Sigmoid colon (tissue), 7 donors: ENCODE results near the gene PITX1. TPM values are rescaled to one million over a fixed set of nuclear protein-coding genes. Genes with fewer than 3 reads are reported as not detected.

ENCODE experiments used
- DNase-seq: peaks from one replicate; pipeline ENCODE4 v3.0.0-alpha.2; 2019
- H3K27ac ChIP-seq, 4 donors: fragments of 200-600 bp; sonication (generic); one replicate each; pipeline ENCODE4 v1.5.1; 2016 to 2019; ENCODE audit warnings: mild to moderate bottlenecking in 1 of 4
- H3K27me3 ChIP-seq, 3 donors: fragments of 200-600 bp; sonication (generic); one replicate each; pipeline ENCODE4 v1.5.1; 2019; ENCODE audit warnings: mild to moderate bottlenecking in 1 of 3
- H3K36me3 ChIP-seq, 4 donors: fragments of 200-600 bp; sonication (generic); one replicate each; pipeline ENCODE4 v1.5.1; 2016 to 2019
- H3K4me1 ChIP-seq, 4 donors: fragments of 200-600 bp; sonication (generic); one replicate each; pipeline ENCODE4 v1.5.1; 2017 to 2019
- H3K4me3 ChIP-seq, 4 donors: fragments of 200-600 bp; sonication (generic); one replicate each; pipeline ENCODE4 v1.5.1; 2017 to 2019; ENCODE audit warnings: mild to moderate bottlenecking in 2 of 4, moderate library complexity in 1 of 4
- H3K9me3 ChIP-seq, 4 donors: fragments of 200-600 bp in 3 of 4; sonication (generic) in 3 of 4; one replicate each; pipeline versions ENCODE4 v1.5.1 to v1.6.1; 2013 to 2019
- CTCF ChIP-seq, 4 experiments: fragments of 450-650 bp in 3 of 4; fragments of 200-600 bp in 1 of 4; IDR thresholded peaks; one replicate each; pipeline ENCODE4 v1.5.1; 2016 to 2019; ENCODE audit warnings: antibody characterized with exemption in 4 of 4, mild to moderate bottlenecking in 3 of 4, moderate library complexity in 2 of 4
- EP300 ChIP-seq, 4 donors: sonication (generic); formaldehyde crosslinking; IDR thresholded peaks; one replicate each; pipeline ENCODE4 v1.6.1; 2017; ENCODE audit warnings: antibody characterized with exemption in 4 of 4
- POLR2A ChIP-seq, 2 donors: fragments of 450-650 bp; IDR thresholded peaks; one replicate each; pipeline ENCODE4 v1.6.1; 2016; ENCODE audit warnings: antibody characterized with exemption in 2 of 2, mild to moderate bottlenecking in 2 of 2, moderate library complexity in 2 of 2
- POLR2AphosphoS5 ChIP-seq, 4 donors: sonication (generic); formaldehyde crosslinking; IDR thresholded peaks; one replicate each; pipeline ENCODE4 v1.6.1; 2017; ENCODE audit warnings: antibody characterized with exemption in 4 of 4
- WGBS, 2 donors: extraction: QIAGEN DNeasy Blood & Tissue Kit; methylation state at CpG; one replicate each; pipeline ENCODE4 v1.1.7; 2013; 5-methylcytosine and 5-hydroxymethylcytosine counted together
- intact Hi-C: fragments of 100-400 bp; cut with DNase I; formaldehyde crosslinking; loops from one replicate; pipeline ENCODE4 v1.15.1; 2023
- polyA plus RNA-seq, 3 donors: library from polyadenylated mRNA; stranded (reverse); fragments of 200-250 nt; gene quantifications; one replicate each; pipeline ENCODE4 v1.2.3, GENCODE V29; 2013
- total RNA-seq, 4 donors: library from RNA; depleted of rRNA; stranded (reverse); fragments of >200 nt; gene quantifications; one replicate each; pipeline ENCODE4 v1.1.0, GENCODE V29; 2016
- donor health status: healthy with polysubstance abuse.
- donor health status: Bipolar disorder and iron deficiency.
- donor health status: healthy.

The PITX1 gene
- total and polyA plus RNA-seq, 7 donors: 1.6 to 7.2 (median 5.8) TPM

- 82 to 88% methylated on average over 5 of the region's 5 CpGs for WGBS, 2 donors
- Histone ChIP-seq H3K27me3 (no peaks in the 10 kb centered on the region), H3K36me3 (no peaks in the 10 kb centered on the region), H3K4me3 (no peak overlapping the region), H3K27ac (no peak overlapping the region), H3K9me3 (no peaks in the 10 kb centered on the region), H3K4me1 (peaks cover 0 to 10% (median 9%) of the 10 kb centered on the region in 4 donors)
- TF ChIP-seq POLR2A (IDR thresholded peaks at IDR 0.05) (no peak), CTCF (IDR thresholded peaks at IDR 0.05) (no peak), EP300 (IDR thresholded peaks at IDR 0.05) (no peak), POLR2AphosphoS5 (IDR thresholded peaks at IDR 0.05) (no peak)
- intact Hi-C loops: no loop called here
- DNase-seq: peak; percentile 59
Measured at GRCh38 chr5:135066781-135067180, 32.8 kb upstream of the PITX1 start.

GRCh38 chr5:135065306-135066265 lies 31.6 kb upstream of the PITX1 start:
- H3K27ac ChIP-seq: no peak overlapping the region
- DNase-seq: peak; percentile 57
- H3K27me3 ChIP-seq: no peaks in the 10 kb centered on the region
- no peaks in the 10 kb centered on the region for H3K36me3 ChIP-seq
- peaks cover 0 to 10% (median 9%) of the 10 kb centered on the region in 4 donors for H3K4me1 ChIP-seq
- no peak overlapping the region for H3K4me3 ChIP-seq
- TF ChIP-seq POLR2AphosphoS5 (IDR thresholded peaks at IDR 0.05) (no peak), POLR2A (IDR thresholded peaks at IDR 0.05) (no peak), EP300 (IDR thresholded peaks at IDR 0.05) (no peak), CTCF (IDR thresholded peaks at IDR 0.05) (no peak)
- no peaks in the 10 kb centered on the region for H3K9me3 ChIP-seq
- WGBS, 2 donors: 67 to 76% methylated on average over 16 of the region's 16 CpGs
- intact Hi-C loops: no loop called here

GRCh38 chr5:135064235-135064570 lies 30.2 kb upstream of the PITX1 start:
- DNase-seq: peak; percentile 48

GRCh38 chr5:135063511-135064234 lies 29.6 kb upstream of the PITX1 start:
- TF ChIP-seq EP300 (IDR thresholded peaks at IDR 0.05) (no peak), POLR2A (IDR thresholded peaks at IDR 0.05) (no peak), CTCF (IDR thresholded peaks at IDR 0.05) (no peak), POLR2AphosphoS5 (IDR thresholded peaks at IDR 0.05) (no peak)
- peak; percentile 48 for DNase-seq
- H3K4me3 ChIP-seq: no peak overlapping the region
- no peak overlapping the region for H3K27ac ChIP-seq
- intact Hi-C loops: no loop called here
- H3K36me3 ChIP-seq: no peaks in the 10 kb centered on the region
- H3K9me3 ChIP-seq: no peaks in the 10 kb centered on the region
- 69 to 73% methylated on average over 14 of the region's 14 CpGs for whole genome bisulfite sequencing, 2 donors
- peaks cover 0 to 10% (median 9%) of the 10 kb centered on the region in 4 donors for H3K4me1 ChIP-seq
- no peaks in the 10 kb centered on the region for H3K27me3 ChIP-seq

More at GRCh38 chr5:135064235-135064570, 30.2 kb upstream of the PITX1 start:
- no peaks in the 10 kb centered on the region for H3K27me3 ChIP-seq
- H3K27ac ChIP-seq: no peak overlapping the region
- TF ChIP-seq POLR2A (IDR thresholded peaks at IDR 0.05) (no peak), CTCF (IDR thresholded peaks at IDR 0.05) (no peak), EP300 (IDR thresholded peaks at IDR 0.05) (no peak), POLR2AphosphoS5 (IDR thresholded peaks at IDR 0.05) (no peak)
- no peaks in the 10 kb centered on the region for H3K36me3 ChIP-seq
- intact Hi-C loops: no loop called here
- H3K4me3 ChIP-seq: no peak overlapping the region
- WGBS, 2 donors: 74% methylated on average over 4 of the region's 4 CpGs
- H3K9me3 ChIP-seq: no peaks in the 10 kb centered on the region
- peaks cover 0 to 10% (median 9%) of the 10 kb centered on the region in 4 donors for H3K4me1 ChIP-seq
